ENCODE results near the gene PTCD1.
"Not testable (repeated sequence)": the region's sequence is repeated elsewhere in the genome, so short reads cannot be mapped to it uniquely, and the experiment has no call there.

Gene PTCD1

DNA sequence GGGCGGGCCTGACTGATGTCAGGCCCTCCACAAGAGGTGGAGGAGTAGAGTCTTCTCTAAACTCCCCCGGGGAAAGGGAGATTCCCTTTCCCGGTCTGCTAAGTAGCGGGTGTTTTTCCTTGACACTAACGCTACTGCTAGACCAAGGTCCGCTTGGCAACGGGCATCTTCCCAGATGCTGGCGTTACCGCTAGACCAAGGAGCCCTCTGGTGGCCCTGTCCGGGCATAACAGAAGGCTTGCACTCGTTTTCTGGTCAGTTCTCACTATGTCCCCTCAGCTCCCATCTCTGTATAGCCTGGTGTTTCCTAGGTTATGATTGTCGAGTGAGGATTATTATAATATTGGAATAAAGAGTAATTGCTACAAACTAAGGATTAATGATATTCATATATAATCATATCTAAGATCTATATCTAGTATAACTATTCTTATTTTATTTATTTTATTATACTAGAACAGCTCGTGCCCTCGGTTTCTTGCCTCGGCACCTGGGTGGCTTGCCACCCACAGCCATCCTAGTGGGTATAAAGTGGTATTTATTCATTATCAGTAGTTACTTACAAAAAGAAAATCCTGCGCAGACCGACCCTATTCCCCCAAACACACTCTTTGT is 23.0 kb downstream of the PTCD1 start:
- TF ChIP-seq, protein P1, sequence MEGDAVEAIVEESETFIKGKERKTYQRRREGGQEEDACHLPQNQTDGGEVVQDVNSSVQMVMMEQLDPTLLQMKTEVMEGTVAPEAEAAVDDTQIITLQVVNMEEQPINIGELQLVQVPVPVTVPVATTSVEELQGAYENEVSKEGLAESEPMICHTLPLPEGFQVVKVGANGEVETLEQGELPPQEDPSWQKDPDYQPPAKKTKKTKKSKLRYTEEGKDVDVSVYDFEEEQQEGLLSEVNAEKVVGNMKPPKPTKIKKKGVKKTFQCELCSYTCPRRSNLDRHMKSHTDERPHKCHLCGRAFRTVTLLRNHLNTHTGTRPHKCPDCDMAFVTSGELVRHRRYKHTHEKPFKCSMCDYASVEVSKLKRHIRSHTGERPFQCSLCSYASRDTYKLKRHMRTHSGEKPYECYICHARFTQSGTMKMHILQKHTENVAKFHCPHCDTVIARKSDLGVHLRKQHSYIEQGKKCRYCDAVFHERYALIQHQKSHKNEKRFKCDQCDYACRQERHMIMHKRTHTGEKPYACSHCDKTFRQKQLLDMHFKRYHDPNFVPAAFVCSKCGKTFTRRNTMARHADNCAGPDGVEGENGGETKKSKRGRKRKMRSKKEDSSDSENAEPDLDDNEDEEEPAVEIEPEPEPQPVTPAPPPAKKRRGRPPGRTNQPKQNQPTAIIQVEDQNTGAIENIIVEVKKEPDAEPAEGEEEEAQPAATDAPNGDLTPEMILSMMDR (IDR thresholded peaks at IDR 0.05; ENCODE audit: low read depth, low read length, missing control alignments), result peak; percentile 64
- in situ Hi-C loops (cut with HindIII; ENCODE audit: low sequenced_read_pairs), result not testable (repeated sequence)

GRCh38 chr7:99410635-99411034 is 28.0 kb downstream of the PTCD1 start:
- H3K4me3 ChIP-seq (ENCODE audit: low read depth, low read length), result no peak overlapping the region
- DNase-seq (ENCODE audit: low read depth), result no peak
- in situ Hi-C loops (cut with HindIII; ENCODE audit: low sequenced_read_pairs), result no loop called here
- TF ChIP-seq, protein P1 (IDR thresholded peaks at IDR 0.05; ENCODE audit: low read depth, low read length, missing control alignments), result no peak

More for the DNA sequence above, 23.0 kb downstream of the PTCD1 start:
- H3K4me3 ChIP-seq (ENCODE audit: low read depth, low read length), result not testable (repeated sequence)
- peak; percentile 28 for DNase-seq (ENCODE audit: low read depth)

DNA sequence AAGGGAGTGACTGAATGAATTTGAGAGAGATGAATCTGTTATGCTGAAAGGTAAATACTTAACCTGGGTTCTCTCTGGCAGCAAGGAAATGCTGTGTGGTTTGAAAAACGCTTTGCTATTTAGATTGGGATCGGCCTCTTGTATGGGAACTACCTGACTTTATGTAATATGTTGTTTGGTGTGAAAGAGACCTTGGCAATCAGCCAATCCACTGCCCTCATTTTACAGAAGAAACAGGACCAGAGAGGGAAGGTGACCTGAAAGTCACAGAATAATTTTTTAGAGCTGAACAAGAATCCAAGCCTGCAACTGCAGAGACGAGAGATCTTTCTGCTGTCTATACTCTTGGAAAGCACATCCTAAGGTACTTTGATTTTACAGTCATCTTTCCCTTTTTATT is 28.8 kb downstream of the PTCD1 start:
- in situ Hi-C loops (cut with HindIII; ENCODE audit: low sequenced_read_pairs), result no loop called here

GRCh38 chr7:99409192-99409572 is 29.4 kb downstream of the PTCD1 start:
- DNase-seq (ENCODE audit: low read depth), result no peak
- in situ Hi-C loops (cut with HindIII; ENCODE audit: low sequenced_read_pairs), result no loop called here
- H3K4me3 ChIP-seq (ENCODE audit: low read depth, low read length), result peak overlapping the region; percentile 100
- TF ChIP-seq, protein P1 (IDR thresholded peaks at IDR 0.05; ENCODE audit: low read depth, low read length, missing control alignments), result no peak

More for the DNA sequence above, 28.8 kb downstream of the PTCD1 start:
- peak overlapping the region; percentile 100 for H3K4me3 ChIP-seq (ENCODE audit: low read depth, low read length)
- TF ChIP-seq, protein P1 (IDR thresholded peaks at IDR 0.05; ENCODE audit: low read depth, low read length, missing control alignments), result no peak
- DNase-seq (ENCODE audit: low read depth), result no peak

DNA sequence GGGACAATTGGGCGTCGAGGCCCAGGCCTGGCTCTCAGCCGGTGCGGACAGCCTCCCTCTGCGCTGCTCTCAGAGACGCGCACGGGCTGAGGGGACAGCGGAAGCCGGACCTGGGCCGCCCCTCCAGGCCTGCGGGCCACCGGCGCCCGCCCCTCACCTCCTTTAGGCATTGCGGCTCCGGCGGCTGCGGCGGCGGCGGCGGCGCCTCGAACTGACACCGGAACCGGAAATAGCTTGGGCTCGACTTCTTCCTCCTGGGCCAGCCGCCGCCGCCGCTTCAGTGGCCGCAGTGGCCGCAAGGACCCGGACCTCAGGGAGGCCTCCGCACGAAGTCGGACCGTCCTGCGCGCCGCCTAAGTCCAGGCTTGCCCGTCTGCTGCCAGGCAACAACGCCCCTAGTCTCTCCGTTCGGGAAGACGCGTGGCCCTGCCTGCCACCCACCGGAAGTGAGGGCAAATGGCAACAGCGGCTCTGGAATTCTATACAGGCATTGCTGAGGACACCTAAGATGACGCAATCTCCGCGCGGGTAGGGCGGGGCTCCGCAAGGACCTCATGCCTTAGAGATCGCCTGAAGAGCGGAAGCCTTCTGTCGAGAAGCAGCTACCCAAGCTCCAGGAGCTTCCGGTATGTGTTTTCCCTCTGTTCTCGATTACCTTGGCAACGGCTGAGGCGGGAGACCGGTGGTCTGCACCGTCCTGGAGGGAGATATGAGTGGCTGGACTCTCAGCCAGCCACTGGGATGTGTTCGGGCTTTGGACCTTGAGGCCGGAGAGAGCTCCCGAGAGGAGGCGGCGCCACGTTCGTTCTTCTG is 30.0 kb downstream of the PTCD1 start, which contains the start of the genes BUD31 and PDAP1:
TSS of gene BUD31 (plus strand) at position 591 of the 813 bp plus-strand sequence. CDS start 2,124 bp downstream, outside the sequence.
TSS of gene PDAP1 (minus strand) at position 219 of the 813 bp plus-strand sequence. CDS start at position 170, 49 bp downstream.
- TF ChIP-seq, protein P1 (IDR thresholded peaks at IDR 0.05; ENCODE audit: low read depth, low read length, missing control alignments), result no peak
- DNase-seq (ENCODE audit: low read depth), result peak; percentile 85
- peak within 1 kb of the TSS; percentile 100 for H3K4me3 ChIP-seq (ENCODE audit: low read depth, low read length)
- in situ Hi-C loops (cut with HindIII; ENCODE audit: low sequenced_read_pairs), result no loop called here

DNA sequence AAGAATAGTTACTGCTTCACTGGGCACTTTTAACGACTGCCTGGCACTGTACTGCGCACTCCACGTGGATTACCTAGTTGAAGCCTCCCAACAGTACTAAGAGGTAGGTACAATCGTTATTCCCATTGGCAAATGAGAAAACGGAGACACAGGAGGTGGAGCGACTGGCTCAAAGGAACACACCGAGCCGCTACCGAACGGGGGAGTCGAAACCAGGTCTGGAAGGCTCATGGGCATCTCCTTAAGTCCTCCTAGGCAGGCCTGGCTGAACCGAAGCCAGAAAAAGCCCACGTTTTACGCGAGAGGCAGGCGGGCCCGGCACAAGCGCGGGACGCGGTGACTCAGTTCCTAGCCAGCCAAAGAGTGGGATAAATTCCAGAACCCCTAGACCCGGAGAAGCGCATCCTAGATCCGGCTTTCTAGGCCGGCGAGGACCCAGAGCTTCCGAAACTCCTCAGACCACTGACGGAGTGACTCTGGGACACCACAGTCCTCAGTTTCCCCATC is 30.7 kb downstream of the PTCD1 start:
- in situ Hi-C loops (cut with HindIII; ENCODE audit: low sequenced_read_pairs), result no loop called here
- DNase-seq (ENCODE audit: low read depth), result peak; percentile 71
- TF ChIP-seq, protein P1 (IDR thresholded peaks at IDR 0.05; ENCODE audit: low read depth, low read length, missing control alignments), result no peak
- peak overlapping the region; percentile 100 for H3K4me3 ChIP-seq (ENCODE audit: low read depth, low read length)
